ENCODE measurements around the gene USPL1. TPM values are rescaled to one million over a fixed set of nuclear protein-coding genes. Genes with fewer than 3 reads are reported as not detected.

The USPL1 gene
- total RNA-seq, 2 donors from 2014 or later: 20.1 to 24.4 TPM

DNA sequence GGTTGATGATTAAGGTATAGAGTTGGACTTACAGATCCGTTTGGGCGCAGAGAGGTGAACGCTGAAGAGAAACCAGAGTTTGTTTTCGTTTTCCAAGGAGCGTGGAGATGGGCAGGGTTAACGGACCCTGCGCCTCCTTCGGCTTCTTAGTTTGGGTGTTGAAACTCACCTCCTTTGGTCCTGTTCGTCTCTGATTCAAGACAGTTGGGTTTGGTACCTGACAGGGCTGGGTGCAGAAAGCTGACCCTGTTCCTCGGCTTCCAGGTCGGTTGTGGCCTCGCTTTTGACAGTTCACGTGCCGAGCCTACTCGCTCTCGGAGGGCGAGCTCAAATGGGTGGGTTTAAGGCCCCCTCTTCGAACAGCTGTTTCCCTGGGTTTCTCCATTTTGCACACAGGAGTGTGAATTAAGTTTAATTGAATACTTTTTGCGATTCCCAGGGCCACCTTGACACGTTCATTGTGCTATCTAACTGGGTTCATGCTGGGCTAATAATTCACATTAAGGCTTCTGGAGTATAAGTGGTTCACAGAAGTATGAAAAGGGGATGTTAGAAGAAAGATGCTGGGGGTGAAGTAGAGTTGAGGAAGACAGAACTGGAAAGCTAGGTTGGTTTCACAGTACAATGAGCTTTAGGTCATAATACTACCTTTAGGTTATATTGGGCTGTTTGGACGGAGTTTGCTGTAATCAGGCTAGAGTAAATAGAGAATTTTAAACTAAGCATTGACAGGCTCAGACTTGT lies 638 bp downstream of the USPL1 start:
- H3K27me3 ChIP-seq (replicated peaks; ENCODE audit: insufficient read depth): no peaks in the 10 kb centered on the region
- TF ChIP-seq POLR2A (IDR thresholded peaks at IDR 0.05): peak; percentile 1
- TF ChIP-seq, protein P1, sequence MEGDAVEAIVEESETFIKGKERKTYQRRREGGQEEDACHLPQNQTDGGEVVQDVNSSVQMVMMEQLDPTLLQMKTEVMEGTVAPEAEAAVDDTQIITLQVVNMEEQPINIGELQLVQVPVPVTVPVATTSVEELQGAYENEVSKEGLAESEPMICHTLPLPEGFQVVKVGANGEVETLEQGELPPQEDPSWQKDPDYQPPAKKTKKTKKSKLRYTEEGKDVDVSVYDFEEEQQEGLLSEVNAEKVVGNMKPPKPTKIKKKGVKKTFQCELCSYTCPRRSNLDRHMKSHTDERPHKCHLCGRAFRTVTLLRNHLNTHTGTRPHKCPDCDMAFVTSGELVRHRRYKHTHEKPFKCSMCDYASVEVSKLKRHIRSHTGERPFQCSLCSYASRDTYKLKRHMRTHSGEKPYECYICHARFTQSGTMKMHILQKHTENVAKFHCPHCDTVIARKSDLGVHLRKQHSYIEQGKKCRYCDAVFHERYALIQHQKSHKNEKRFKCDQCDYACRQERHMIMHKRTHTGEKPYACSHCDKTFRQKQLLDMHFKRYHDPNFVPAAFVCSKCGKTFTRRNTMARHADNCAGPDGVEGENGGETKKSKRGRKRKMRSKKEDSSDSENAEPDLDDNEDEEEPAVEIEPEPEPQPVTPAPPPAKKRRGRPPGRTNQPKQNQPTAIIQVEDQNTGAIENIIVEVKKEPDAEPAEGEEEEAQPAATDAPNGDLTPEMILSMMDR (IDR thresholded peaks at IDR 0.05): no peak
- no peaks in the 10 kb centered on the region for H3K9me3 ChIP-seq
- intact Hi-C loops (cut with DNase I): loop anchor here (5.0 to 10.0 kb wide), 7 partner anchors 184 to 486 kb away; partner anchors contain the start of genes KATNAL1 and UBE2L5
- no peaks in the 10 kb centered on the region for H3K4me1 ChIP-seq (replicated peaks)
- DNase-seq (ENCODE audit: low spot score): peak; percentile 27
- H3K27ac ChIP-seq: peak overlapping the region; percentile 100
- peak overlapping the region; percentile 61 to 68 for H3K4me3 ChIP-seq
- H3K36me3 ChIP-seq: no peaks in the 10 kb centered on the region
- WGBS: 0% methylated on average over 21 of the region's 21 CpGs

DNA sequence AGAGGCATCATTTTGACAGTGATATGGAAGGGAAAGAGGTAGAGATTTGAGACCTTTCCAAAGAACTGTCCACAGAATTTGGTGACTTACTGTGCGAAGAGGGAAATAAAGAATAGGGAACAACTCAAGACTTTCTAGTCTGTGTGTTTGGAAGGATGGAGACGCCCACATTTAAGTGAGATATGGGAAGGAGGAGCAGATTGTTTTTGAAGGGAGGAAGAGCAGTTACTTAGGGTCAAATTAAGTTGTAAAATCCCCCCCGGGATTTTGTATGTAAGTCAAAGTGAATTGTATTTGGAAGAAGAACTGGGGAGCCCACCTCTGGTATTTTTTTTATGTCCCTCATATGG lies 1.2 kb downstream of the USPL1 start:
- Histone ChIP-seq H3K36me3 (no peaks in the 10 kb centered on the region), H3K9me3 (no peaks in the 10 kb centered on the region), H3K4me1 (replicated peaks) (no peaks in the 10 kb centered on the region), H3K27me3 (replicated peaks; ENCODE audit: insufficient read depth) (no peaks in the 10 kb centered on the region), H3K4me3 (peak overlapping the region; percentile 61 to 68), H3K27ac (peak overlapping the region; percentile 100)
- TF ChIP-seq POLR2A (IDR thresholded peaks at IDR 0.05) (no peak), POLR2AphosphoS5 (IDR thresholded peaks at IDR 0.05) (no peak)
- TF ChIP-seq, protein P1 (IDR thresholded peaks at IDR 0.05): no peak
- intact Hi-C loops (cut with DNase I): loop anchor here (5.0 to 10.0 kb wide), 7 partner anchors 183 to 487 kb away; partner anchors contain the start of genes KATNAL1 and UBE2L5
- WGBS: 18% methylated on average over 3 of the region's 3 CpGs
- no peak for DNase-seq (ENCODE audit: low spot score)

DNA sequence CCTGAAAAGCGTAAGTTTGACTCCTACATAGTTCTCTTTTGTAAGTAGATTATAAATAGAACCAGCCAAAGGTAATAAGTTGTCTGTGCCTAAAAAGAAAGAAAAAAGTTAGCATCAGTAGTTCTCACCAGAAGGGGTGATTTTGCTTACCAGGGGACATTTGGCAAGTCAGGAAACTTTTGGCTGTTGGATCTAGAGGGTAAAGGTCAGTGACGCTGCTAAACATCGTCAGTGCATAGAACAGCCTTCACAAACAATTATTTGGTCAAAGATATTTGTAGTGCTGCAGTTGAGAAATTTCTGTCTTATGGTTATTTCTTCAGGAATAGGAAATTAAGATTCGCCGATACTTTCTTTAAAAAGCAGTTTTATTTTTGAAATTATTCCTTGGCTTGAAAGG lies 2.0 kb downstream of the USPL1 start:
- Histone ChIP-seq H3K9me3 (no peaks in the 10 kb centered on the region), H3K4me3 (no peak overlapping the region), H3K36me3 (no peaks in the 10 kb centered on the region), H3K4me1 (replicated peaks) (no peaks in the 10 kb centered on the region), H3K27ac (peak overlapping the region in 1 of 2 donors; percentile 100), H3K27me3 (replicated peaks; ENCODE audit: insufficient read depth) (no peaks in the 10 kb centered on the region)
- WGBS: 68% methylated on average over 5 of the region's 5 CpGs
- TF ChIP-seq, protein P1 (IDR thresholded peaks at IDR 0.05): no peak
- TF ChIP-seq POLR2AphosphoS5 (IDR thresholded peaks at IDR 0.05): no peak
- no peak for TF ChIP-seq POLR2A (IDR thresholded peaks at IDR 0.05)
- DNase-seq (ENCODE audit: low spot score): no peak
- intact Hi-C loops (cut with DNase I): loop anchor here (5.0 to 10.0 kb wide), 7 partner anchors 183 to 487 kb away; partner anchors contain the start of genes KATNAL1 and UBE2L5

DNA sequence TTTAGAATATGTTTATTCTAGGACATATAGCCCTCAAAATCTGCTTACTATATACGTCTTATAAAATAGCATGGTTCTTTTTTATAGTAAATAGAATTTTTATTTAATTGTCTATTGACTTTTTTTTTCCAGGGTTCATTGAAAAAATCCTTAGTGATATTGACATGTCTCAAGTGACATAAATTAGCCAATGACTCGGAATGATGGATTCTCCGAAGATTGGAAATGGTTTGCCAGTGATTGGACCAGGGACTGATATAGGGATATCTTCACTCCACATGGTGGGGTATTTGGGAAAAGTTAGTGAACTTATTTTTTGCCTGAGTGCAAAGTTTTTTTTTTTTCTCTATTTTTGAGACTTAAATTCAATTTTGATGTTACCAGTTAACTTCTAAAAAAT lies 3.2 kb downstream of the USPL1 start:
- no peaks in the 10 kb centered on the region for H3K4me1 ChIP-seq (replicated peaks)
- H3K9me3 ChIP-seq: no peaks in the 10 kb centered on the region
- no peaks in the 10 kb centered on the region for H3K36me3 ChIP-seq
- H3K27ac ChIP-seq: no peak overlapping the region
- TF ChIP-seq POLR2A (IDR thresholded peaks at IDR 0.05): no peak
- TF ChIP-seq, protein P1 (IDR thresholded peaks at IDR 0.05): no peak
- no peak for TF ChIP-seq POLR2AphosphoS5 (IDR thresholded peaks at IDR 0.05)
- no peak overlapping the region for H3K4me3 ChIP-seq
- intact Hi-C loops (cut with DNase I): no loop called here
- H3K27me3 ChIP-seq (replicated peaks; ENCODE audit: insufficient read depth): no peaks in the 10 kb centered on the region
- DNase-seq (ENCODE audit: low spot score): no peak
- WGBS: 65% methylated on average over 3 of the region's 3 CpGs

DNA sequence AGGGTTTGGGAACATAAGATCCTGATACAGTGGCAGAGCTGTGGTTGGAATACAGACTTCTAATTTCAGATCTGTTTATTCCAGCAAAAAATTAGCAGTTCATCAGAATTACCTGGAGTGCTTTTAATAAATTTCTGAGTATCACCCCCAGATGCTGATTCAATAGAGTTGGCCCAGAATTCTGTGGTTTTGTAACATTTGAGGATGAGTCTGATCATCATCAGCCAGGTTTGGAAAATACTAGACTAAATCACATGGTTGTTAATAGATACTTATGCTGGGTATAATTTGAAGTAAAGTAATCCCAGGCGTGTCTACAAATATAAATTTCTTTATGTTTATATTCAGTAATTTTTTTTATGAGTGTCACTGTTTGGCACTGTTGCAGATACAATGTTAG lies 4.8 kb downstream of the USPL1 start:
- no peaks in the 10 kb centered on the region for H3K27me3 ChIP-seq (replicated peaks; ENCODE audit: insufficient read depth)
- no peak overlapping the region for H3K4me3 ChIP-seq
- no peaks in the 10 kb centered on the region for H3K9me3 ChIP-seq
- no peak for DNase-seq (ENCODE audit: low spot score)
- no peaks in the 10 kb centered on the region for H3K4me1 ChIP-seq (replicated peaks)
- TF ChIP-seq, protein P1 (IDR thresholded peaks at IDR 0.05): no peak
- no peak for TF ChIP-seq POLR2A (IDR thresholded peaks at IDR 0.05)
- no peak for TF ChIP-seq POLR2AphosphoS5 (IDR thresholded peaks at IDR 0.05)
- H3K27ac ChIP-seq: no peak overlapping the region
- H3K36me3 ChIP-seq: no peaks in the 10 kb centered on the region
- whole genome bisulfite sequencing: 88% methylated on average over 1 of the region's 1 CpG
- intact Hi-C loops (cut with DNase I): no loop called here
